GM12864 (cell line): ENCODE measurements around the gene STAG1.
"Not testable (repeated sequence)": the region's sequence is repeated elsewhere in the genome, so short reads cannot be mapped to it uniquely, and the experiment has no call there.

ENCODE experiments used
- DNase-seq: peaks from one replicate; pipeline ENCODE4 v3.0.0-alpha.2; 2011; ENCODE audit warnings: low read depth
- H3K4me3 ChIP-seq: 2 replicates; pipeline ENCODE4 v1.5.1; 2011; ENCODE audit warnings: mild to moderate bottlenecking, low read depth, low read length, control low read depth
- TF ChIP-seq, protein P1 (sequence below): IDR thresholded peaks from 2 replicates; pipeline ENCODE4 v1.5.1; 2011; ENCODE audit warnings: low read depth, mild to moderate bottlenecking, moderate library complexity, low read length, control low read depth, inconsistent platforms; ENCODE audit errors: missing control alignments

The STAG1 gene

DNA sequence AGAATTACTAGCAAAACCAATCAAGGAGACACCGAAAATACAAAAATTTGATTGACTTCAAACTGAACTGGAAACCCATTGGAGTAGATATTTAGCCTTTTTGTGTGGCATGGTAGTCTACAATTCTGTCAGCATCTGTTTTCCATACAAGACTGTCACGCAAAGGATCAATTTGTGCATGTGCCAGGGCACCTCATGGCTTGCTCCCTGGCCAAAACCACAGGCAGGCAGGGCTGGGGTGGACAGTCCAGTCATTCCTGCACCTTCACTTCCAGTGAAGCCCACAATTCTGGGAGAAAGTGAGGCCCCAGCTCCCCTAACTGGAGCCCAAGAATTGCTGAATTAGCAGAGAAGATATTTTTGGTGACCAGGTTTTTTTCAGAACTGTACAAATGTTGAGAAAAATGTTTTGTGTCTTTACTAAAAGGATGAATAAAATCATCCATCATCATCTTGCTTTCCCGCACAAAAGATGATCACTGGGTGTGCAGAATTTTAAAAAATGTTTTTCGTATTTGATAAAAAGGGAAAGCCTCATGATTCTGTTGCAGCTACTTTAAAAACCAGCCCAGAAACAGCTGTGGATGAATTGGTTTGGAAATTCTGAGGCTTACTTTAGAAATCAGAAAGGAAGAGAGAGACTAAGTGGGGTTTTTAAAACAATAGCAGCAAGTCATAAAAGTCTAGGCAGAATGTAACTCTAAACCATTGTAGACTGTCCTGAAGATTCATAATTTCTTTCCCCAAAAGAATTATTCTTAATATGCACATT, 415.7 kb downstream of the STAG1 start:
- TF ChIP-seq, protein P1, sequence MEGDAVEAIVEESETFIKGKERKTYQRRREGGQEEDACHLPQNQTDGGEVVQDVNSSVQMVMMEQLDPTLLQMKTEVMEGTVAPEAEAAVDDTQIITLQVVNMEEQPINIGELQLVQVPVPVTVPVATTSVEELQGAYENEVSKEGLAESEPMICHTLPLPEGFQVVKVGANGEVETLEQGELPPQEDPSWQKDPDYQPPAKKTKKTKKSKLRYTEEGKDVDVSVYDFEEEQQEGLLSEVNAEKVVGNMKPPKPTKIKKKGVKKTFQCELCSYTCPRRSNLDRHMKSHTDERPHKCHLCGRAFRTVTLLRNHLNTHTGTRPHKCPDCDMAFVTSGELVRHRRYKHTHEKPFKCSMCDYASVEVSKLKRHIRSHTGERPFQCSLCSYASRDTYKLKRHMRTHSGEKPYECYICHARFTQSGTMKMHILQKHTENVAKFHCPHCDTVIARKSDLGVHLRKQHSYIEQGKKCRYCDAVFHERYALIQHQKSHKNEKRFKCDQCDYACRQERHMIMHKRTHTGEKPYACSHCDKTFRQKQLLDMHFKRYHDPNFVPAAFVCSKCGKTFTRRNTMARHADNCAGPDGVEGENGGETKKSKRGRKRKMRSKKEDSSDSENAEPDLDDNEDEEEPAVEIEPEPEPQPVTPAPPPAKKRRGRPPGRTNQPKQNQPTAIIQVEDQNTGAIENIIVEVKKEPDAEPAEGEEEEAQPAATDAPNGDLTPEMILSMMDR, result no peak
- H3K4me3 ChIP-seq, result no peak overlapping the region
- DNase-seq, result no peak

GRCh38 chr3:136334726-136335125, 417.5 kb downstream of the STAG1 start:
- not testable (repeated sequence) for H3K4me3 ChIP-seq, DNase-seq

DNA sequence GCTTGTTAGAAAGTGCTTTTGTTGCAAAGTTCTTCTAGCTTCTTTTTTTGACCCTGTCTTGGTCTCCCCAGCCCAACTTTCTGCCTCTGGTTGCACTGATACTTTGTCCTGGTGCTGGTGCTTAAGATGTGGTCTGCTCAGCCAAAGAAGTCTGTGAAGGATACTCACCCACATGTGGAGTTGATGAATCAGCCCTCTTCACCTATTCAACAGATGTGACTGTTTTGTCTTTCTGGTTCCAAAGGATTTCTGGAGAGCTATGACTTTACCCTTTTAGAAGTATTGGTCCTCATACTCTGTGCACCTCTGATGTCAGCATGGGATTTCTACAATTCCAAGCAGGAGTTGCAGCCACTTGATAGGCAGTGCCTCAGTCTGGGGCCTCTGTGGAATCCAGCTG, 418.0 kb downstream of the STAG1 start:
- H3K4me3 ChIP-seq, result no peak overlapping the region
- no peak for DNase-seq
- TF ChIP-seq, protein P1, result no peak

- no peak for DNase-seq
- TF ChIP-seq, protein P1, result no peak
- no peak overlapping the region for H3K4me3 ChIP-seq
Observed at GRCh38 chr3:136332776-136333175, 419.4 kb downstream of the STAG1 start.

GRCh38 chr3:136332302-136332701, 419.9 kb downstream of the STAG1 start:
- TF ChIP-seq, protein P1, result no peak
- DNase-seq, result no peak

GRCh38 chr3:136330900-136331299, 421.3 kb downstream of the STAG1 start:
- no peak overlapping the region for H3K4me3 ChIP-seq
- TF ChIP-seq, protein P1, result no peak
- DNase-seq, result no peak

More at GRCh38 chr3:136332302-136332701, 419.9 kb downstream of the STAG1 start:
- no peak overlapping the region for H3K4me3 ChIP-seq

- DNase-seq, result no peak
- no peak overlapping the region for H3K4me3 ChIP-seq
- TF ChIP-seq, protein P1, result no peak
Observed at GRCh38 chr3:136329593-136329992, 422.6 kb downstream of the STAG1 start.
